HG02852 (cell line): ENCODE results near the gene OSR1.
"Not testable (repeated sequence)": the region's sequence is repeated elsewhere in the genome, so short reads cannot be mapped to it uniquely, and the experiment has no call there.

Experiments used
- ATAC-seq: cut with Tn5 transposase; IDR thresholded peaks from one replicate; pipeline ENCODE4 v1.9.1; 2021; ENCODE audit warnings: mild to moderate bottlenecking, moderate library complexity; ENCODE audit not compliant: unreplicated experiment

Gene OSR1

GRCh38 chr2:19337202-19337601 lies 21.2 kb downstream of the OSR1 start:
- no peak for ATAC-seq

GRCh38 chr2:19336781-19337180 lies 21.6 kb downstream of the OSR1 start:
- no peak for ATAC-seq

- ATAC-seq = no peak
Measured at GRCh38 chr2:19332503-19332902, 25.9 kb downstream of the OSR1 start.

- ATAC-seq = no peak
Measured at GRCh38 chr2:19331450-19331849, 27.0 kb downstream of the OSR1 start.

- no peak for ATAC-seq
Measured at GRCh38 chr2:19330436-19330835, 28.0 kb downstream of the OSR1 start.

GRCh38 chr2:19329445-19329844 lies 29.0 kb downstream of the OSR1 start:
- no peak for ATAC-seq

- no peak for ATAC-seq
Measured at GRCh38 chr2:19327496-19327895, 30.9 kb downstream of the OSR1 start.

- ATAC-seq = no peak
Measured at GRCh38 chr2:19321946-19322345, 36.5 kb downstream of the OSR1 start.

GRCh38 chr2:19320813-19321212 lies 37.6 kb downstream of the OSR1 start:
- ATAC-seq = no peak

GRCh38 chr2:19319698-19320097 lies 38.7 kb downstream of the OSR1 start:
- no peak for ATAC-seq

- ATAC-seq = no peak
Measured at GRCh38 chr2:19319064-19319463, 39.4 kb downstream of the OSR1 start.

- ATAC-seq = no peak
Measured at GRCh38 chr2:19313553-19313952, 44.9 kb downstream of the OSR1 start.

- no peak for ATAC-seq
Measured at GRCh38 chr2:19312949-19313348, 45.5 kb downstream of the OSR1 start.

- not testable (repeated sequence) for ATAC-seq
Measured at GRCh38 chr2:19306065-19306464, 52.4 kb downstream of the OSR1 start.

- not testable (repeated sequence) for ATAC-seq
Measured at GRCh38 chr2:19305400-19306055, 52.9 kb downstream of the OSR1 start.

GRCh38 chr2:19301706-19302105 lies 56.7 kb downstream of the OSR1 start:
- no peak for ATAC-seq
